ENCODE results near the gene NRXN3. TPM values are rescaled to one million over a fixed set of nuclear protein-coding genes. Genes with fewer than 3 reads are reported as not detected.

NRXN3 gene
- polyA plus RNA-seq, 1 of the 3 experiments (the other 2 are of a cell fraction): 1.6 TPM

DNA sequence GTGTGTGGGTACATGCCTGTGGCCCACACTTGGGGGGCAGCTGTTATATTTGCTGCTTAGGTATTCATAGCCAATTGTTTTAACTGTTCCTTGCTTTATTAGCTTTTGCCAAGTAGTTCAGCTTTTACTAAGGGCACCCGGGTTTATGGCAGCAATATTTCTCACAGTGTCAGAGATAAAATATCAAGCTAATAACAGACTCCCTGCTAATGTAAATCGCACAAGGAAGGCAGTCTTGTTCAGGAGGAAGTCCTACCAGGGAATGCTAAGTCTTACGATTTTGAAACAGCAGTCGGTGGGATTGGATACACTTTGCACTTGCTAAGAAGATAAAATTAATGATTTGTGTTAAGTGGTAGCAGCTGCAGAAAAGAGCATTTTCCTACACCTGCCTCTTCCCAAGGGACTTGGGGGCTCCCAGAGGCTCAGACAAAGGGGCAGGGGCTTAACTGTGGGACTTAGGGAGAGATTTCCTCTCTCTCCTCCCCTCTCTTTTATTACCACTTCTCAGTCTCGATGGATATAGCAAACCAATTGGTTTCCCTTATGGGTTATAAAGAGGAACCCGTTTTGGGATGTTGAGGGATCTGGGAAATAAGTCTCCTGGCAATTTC, 175.1 kb downstream of the NRXN3 start:
- Histone ChIP-seq H3K4me3 (ENCODE audit: low read depth in 2 of 2, low read length in 1 of 2) (no peak overlapping the region), H3K4me2 (no peak overlapping the region), H3K36me3 (replicated peaks in 1 of 2; ENCODE audit: control insufficient read depth in 1 of 2, insufficient read depth in 2 of 2, low read length in 1 of 2) (no peaks in the 10 kb centered on the region), H3K9me3 (no peaks in the 10 kb centered on the region), H3K4me1 (ENCODE audit: control insufficient read depth in 1 of 2, insufficient read depth in 2 of 2, low read depth in 1 of 2, low read length in 1 of 2) (no peaks in the 10 kb centered on the region; a peak in 1 of 4 replicates), H4K20me1 (ENCODE audit: insufficient read depth) (no peaks in the 10 kb centered on the region), H3F3A (replicated peaks; ENCODE audit: insufficient read depth) (no peaks in the 10 kb centered on the region), H3K79me2 (ENCODE audit: insufficient read depth) (no peaks in the 10 kb centered on the region), H3K9ac (no peak overlapping the region), H3K27ac (ENCODE audit: low read depth in 2 of 2, low read length in 1 of 2) (no peak overlapping the region), H3K9me2 (no peaks in the 10 kb centered on the region), H2AFZ (ENCODE audit: low read depth) (no peak overlapping the region), H3K27me3 (ENCODE audit: insufficient read depth) (no peaks in the 10 kb centered on the region)
- CTCF ChIA-PET: interaction anchor here (0.6 kb wide), 1 partner anchor 138 kb away, joined by 3 read pairs; no protein-coding TSS in a partner anchor
- WGBS (ENCODE audit: low lambda C conversion rate): 25% methylated on average over 6 of the region's 6 CpGs
- no peak for TF ChIP-seq TAF1 (IDR thresholded peaks at IDR 0.05; ENCODE audit: borderline replicate concordance, low read depth, low read length)
- no peak for TF ChIP-seq RAD21 (IDR thresholded peaks at IDR 0.05; ENCODE audit: low read length)
- no peak for TF ChIP-seq JUND (IDR thresholded peaks at IDR 0.05)
- TF ChIP-seq, protein P1, sequence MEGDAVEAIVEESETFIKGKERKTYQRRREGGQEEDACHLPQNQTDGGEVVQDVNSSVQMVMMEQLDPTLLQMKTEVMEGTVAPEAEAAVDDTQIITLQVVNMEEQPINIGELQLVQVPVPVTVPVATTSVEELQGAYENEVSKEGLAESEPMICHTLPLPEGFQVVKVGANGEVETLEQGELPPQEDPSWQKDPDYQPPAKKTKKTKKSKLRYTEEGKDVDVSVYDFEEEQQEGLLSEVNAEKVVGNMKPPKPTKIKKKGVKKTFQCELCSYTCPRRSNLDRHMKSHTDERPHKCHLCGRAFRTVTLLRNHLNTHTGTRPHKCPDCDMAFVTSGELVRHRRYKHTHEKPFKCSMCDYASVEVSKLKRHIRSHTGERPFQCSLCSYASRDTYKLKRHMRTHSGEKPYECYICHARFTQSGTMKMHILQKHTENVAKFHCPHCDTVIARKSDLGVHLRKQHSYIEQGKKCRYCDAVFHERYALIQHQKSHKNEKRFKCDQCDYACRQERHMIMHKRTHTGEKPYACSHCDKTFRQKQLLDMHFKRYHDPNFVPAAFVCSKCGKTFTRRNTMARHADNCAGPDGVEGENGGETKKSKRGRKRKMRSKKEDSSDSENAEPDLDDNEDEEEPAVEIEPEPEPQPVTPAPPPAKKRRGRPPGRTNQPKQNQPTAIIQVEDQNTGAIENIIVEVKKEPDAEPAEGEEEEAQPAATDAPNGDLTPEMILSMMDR (IDR thresholded peaks at IDR 0.05): no peak
- TF ChIP-seq GABPA (IDR thresholded peaks at IDR 0.05; ENCODE audit: low read depth): no peak
- TF ChIP-seq, protein P2, sequence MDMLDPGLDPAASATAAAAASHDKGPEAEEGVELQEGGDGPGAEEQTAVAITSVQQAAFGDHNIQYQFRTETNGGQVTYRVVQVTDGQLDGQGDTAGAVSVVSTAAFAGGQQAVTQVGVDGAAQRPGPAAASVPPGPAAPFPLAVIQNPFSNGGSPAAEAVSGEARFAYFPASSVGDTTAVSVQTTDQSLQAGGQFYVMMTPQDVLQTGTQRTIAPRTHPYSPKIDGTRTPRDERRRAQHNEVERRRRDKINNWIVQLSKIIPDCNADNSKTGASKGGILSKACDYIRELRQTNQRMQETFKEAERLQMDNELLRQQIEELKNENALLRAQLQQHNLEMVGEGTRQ (IDR thresholded peaks at IDR 0.05; ENCODE audit: borderline replicate concordance, low read depth, low read length): no peak
- no peak for TF ChIP-seq MXI1 (IDR thresholded peaks at IDR 0.05; ENCODE audit: low read depth, low read length)
- TF ChIP-seq MEF2A (IDR thresholded peaks at IDR 0.05; ENCODE audit: borderline replicate concordance, low read depth): no peak
- TF ChIP-seq, protein P3, sequence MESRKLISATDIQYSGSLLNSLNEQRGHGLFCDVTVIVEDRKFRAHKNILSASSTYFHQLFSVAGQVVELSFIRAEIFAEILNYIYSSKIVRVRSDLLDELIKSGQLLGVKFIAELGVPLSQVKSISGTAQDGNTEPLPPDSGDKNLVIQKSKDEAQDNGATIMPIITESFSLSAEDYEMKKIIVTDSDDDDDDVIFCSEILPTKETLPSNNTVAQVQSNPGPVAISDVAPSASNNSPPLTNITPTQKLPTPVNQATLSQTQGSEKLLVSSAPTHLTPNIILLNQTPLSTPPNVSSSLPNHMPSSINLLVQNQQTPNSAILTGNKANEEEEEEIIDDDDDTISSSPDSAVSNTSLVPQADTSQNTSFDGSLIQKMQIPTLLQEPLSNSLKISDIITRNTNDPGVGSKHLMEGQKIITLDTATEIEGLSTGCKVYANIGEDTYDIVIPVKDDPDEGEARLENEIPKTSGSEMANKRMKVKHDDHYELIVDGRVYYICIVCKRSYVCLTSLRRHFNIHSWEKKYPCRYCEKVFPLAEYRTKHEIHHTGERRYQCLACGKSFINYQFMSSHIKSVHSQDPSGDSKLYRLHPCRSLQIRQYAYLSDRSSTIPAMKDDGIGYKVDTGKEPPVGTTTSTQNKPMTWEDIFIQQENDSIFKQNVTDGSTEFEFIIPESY (IDR thresholded peaks at IDR 0.05; ENCODE audit: borderline replicate concordance, low read depth): no peak
- POLR2A ChIA-PET: no interaction called here
- DNase-seq: no peak

DNA sequence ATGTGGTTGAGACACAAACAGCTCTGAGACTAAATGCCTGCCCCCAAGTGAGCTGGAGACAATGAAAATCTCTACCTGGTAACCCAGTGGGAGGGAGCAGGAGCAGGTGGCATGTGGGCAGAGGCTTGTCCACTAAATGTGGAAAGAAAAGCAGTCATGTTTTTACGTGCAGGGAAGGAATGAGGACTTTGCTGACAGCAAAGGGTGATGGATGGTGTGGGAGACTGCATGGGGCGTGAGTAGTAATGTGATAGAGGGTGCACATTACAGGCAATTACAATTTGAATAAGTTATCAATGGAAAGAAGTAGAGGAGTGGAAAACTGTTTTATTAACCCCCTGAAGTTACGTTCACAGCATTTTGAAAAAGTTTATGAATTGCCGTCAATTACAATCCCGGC, 176.6 kb downstream of the NRXN3 start:
- Histone ChIP-seq H2AFZ (ENCODE audit: low read depth) (no peak overlapping the region), H3K36me3 (replicated peaks in 1 of 2; ENCODE audit: control insufficient read depth in 1 of 2, insufficient read depth in 2 of 2, low read length in 1 of 2) (no peaks in the 10 kb centered on the region), H3K9me2 (no peaks in the 10 kb centered on the region), H4K20me1 (ENCODE audit: insufficient read depth) (no peaks in the 10 kb centered on the region), H3K27me3 (ENCODE audit: insufficient read depth) (no peaks in the 10 kb centered on the region), H3K4me3 (ENCODE audit: low read depth in 2 of 2, low read length in 1 of 2) (no peak overlapping the region), H3K9ac (no peak overlapping the region), H3K4me1 (ENCODE audit: control insufficient read depth in 1 of 2, insufficient read depth in 2 of 2, low read depth in 1 of 2, low read length in 1 of 2) (no peaks in the 10 kb centered on the region), H3F3A (replicated peaks; ENCODE audit: insufficient read depth) (no peaks in the 10 kb centered on the region), H3K79me2 (ENCODE audit: insufficient read depth) (no peaks in the 10 kb centered on the region), H3K27ac (ENCODE audit: low read depth in 2 of 2, low read length in 1 of 2) (no peak overlapping the region), H3K4me2 (no peak overlapping the region), H3K9me3 (no peaks in the 10 kb centered on the region)
- WGBS (ENCODE audit: low lambda C conversion rate): 52% methylated on average over 5 of the region's 5 CpGs
- ChIA-PET CTCF (no interaction called here), POLR2A (no interaction called here)
- no peak for DNase-seq
- TF ChIP-seq RFX5 (IDR thresholded peaks at IDR 0.05; ENCODE audit: low read length): no peak
- TF ChIP-seq, protein P3 (IDR thresholded peaks at IDR 0.05; ENCODE audit: borderline replicate concordance, low read depth): no peak
- TF ChIP-seq RCOR1 (IDR thresholded peaks at IDR 0.05; ENCODE audit: low read length): no peak
- TF ChIP-seq, protein P2 (IDR thresholded peaks at IDR 0.05; ENCODE audit: borderline replicate concordance, low read depth, low read length): no peak
- TF ChIP-seq MEF2A (IDR thresholded peaks at IDR 0.05; ENCODE audit: borderline replicate concordance, low read depth): no peak
- TF ChIP-seq JUND (IDR thresholded peaks at IDR 0.05): no peak
- no peak for TF ChIP-seq TEAD4 (IDR thresholded peaks at IDR 0.05; ENCODE audit: borderline replicate concordance, insufficient read depth)
- TF ChIP-seq, protein P4, sequence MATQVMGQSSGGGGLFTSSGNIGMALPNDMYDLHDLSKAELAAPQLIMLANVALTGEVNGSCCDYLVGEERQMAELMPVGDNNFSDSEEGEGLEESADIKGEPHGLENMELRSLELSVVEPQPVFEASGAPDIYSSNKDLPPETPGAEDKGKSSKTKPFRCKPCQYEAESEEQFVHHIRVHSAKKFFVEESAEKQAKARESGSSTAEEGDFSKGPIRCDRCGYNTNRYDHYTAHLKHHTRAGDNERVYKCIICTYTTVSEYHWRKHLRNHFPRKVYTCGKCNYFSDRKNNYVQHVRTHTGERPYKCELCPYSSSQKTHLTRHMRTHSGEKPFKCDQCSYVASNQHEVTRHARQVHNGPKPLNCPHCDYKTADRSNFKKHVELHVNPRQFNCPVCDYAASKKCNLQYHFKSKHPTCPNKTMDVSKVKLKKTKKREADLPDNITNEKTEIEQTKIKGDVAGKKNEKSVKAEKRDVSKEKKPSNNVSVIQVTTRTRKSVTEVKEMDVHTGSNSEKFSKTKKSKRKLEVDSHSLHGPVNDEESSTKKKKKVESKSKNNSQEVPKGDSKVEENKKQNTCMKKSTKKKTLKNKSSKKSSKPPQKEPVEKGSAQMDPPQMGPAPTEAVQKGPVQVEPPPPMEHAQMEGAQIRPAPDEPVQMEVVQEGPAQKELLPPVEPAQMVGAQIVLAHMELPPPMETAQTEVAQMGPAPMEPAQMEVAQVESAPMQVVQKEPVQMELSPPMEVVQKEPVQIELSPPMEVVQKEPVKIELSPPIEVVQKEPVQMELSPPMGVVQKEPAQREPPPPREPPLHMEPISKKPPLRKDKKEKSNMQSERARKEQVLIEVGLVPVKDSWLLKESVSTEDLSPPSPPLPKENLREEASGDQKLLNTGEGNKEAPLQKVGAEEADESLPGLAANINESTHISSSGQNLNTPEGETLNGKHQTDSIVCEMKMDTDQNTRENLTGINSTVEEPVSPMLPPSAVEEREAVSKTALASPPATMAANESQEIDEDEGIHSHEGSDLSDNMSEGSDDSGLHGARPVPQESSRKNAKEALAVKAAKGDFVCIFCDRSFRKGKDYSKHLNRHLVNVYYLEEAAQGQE (IDR thresholded peaks at IDR 0.05; ENCODE audit: low read depth, low read length): no peak

Data from SK-N-SH (cell line).